Coronary artery (tissue), 2 donors: Measurements from ENCODE around the gene ASB1.

Experiments
- DNase-seq: peaks from one replicate; pipeline ENCODE4 v3.0.0-alpha.2; 2017; ENCODE audit warnings: low spot score
- H3K27ac ChIP-seq, 2 donors: fragments of 200-600 bp; sonication (generic); one replicate each; pipeline ENCODE4 v1.5.1; 2016 to 2019
- H3K4me3 ChIP-seq: fragments of 200-600 bp; sonication (generic); 2 replicates; pipeline ENCODE4 v1.5.1; 2016; ENCODE audit warnings: mild to moderate bottlenecking, moderate library complexity
- CTCF ChIP-seq: fragments of 200-600 bp; sonication (generic); IDR thresholded peaks from one replicate; pipeline ENCODE4 v1.5.1; 2019; ENCODE audit warnings: antibody characterized with exemption

The ASB1 gene

DNA sequence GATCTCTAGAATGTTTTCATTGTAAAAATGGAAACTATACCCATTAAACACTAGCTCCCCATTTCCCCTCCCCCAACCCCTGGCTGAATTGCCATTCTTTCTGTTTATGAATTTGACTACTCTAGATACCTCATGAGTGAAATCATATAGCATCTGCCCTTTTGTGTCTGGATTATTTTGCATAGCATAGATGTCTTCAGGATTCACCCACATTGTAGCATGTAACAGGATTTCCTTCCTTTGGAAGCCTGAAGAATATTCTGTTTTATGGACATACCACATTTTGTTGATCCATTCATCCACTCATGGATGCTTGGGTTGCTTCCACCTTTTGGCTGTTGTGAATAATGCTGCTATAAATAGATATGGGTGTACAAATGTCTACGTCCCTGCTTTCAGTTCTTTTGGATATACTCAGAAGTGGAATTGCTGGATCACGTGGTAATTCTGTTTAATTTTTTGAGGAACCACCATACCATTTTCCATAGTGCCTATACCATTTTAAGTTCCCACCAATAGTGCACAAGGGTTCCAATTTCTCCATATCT lies 7.7 kb upstream of the ASB1 start:
- no peak for DNase-seq
- no peak for TF ChIP-seq CTCF
- H3K27ac ChIP-seq, result no peak overlapping the region
- no peak overlapping the region for H3K4me3 ChIP-seq

GRCh38 chr2:238420442-238420841 lies 6.3 kb upstream of the ASB1 start:
- H3K27ac ChIP-seq, result peak overlapping the region in 1 of 2 donors; percentile 68
- TF ChIP-seq CTCF, result no peak
- H3K4me3 ChIP-seq, result peak overlapping the region; percentile 17
- no peak for DNase-seq

DNA sequence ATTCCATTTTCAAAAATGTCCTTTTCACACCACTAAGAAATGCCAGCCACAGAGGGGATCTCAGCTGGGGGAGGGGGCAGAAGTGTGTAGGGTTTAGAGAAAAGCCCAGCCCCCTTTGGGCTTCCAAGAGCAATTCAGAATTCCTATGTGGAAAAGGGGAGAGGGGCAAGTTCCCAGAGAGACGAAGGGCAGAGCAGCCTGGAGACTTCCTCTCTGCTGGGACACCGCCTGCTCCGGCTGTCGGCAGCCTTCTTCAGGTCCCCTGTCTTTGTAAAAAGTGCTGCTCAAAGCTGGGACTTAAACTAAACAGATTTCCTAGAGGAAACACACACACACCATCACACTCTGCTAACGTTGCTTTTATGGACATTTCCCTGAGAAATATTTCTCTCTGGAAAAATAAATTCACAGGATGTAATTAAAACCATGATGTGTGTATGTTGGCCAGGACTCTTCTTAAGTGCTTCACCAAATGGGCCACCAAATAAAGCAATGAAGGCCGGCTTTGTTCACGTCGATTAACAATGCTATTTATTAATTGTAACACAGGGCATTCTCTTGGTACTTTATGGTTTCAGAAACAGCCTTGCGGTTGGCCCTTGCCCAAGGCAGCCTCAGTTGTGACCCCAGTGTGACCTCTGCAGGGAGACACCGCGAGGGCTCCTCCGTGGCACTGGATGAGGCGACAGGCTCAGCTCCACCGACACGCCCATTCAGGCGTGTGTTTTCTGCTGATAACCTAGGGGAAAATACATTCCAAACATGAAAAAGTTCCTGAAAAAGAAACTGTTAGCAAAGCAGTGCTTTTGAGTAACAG lies 5.6 kb upstream of the ASB1 start:
- Histone ChIP-seq H3K27ac (peak overlapping the region in 1 of 2 donors; percentile 68), H3K4me3 (peak overlapping the region; percentile 17)
- no peak for DNase-seq
- no peak for TF ChIP-seq CTCF

DNA sequence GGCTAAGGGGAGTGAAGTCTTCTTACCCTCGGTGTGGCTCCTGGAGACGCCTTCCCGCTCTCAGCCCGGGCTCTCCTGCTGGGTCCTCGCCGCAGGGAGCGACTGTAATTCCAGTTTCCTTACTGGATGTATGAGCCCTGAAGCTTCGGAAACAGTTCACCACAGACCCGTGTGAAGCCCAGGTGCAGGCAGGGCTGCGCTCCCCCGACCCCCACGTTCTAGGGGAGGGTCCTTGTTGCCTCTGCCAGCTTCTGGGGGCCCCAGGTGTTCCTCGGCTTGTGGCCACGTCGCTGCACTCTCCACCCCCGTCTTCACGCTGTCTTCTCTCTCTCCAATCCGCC lies 5.1 kb upstream of the ASB1 start:
- peak overlapping the region in 1 of 2 donors; percentile 68 for H3K27ac ChIP-seq
- TF ChIP-seq CTCF, result no peak
- no peak for DNase-seq
- peak overlapping the region; percentile 6 for H3K4me3 ChIP-seq

GRCh38 chr2:238422285-238422684 lies 4.4 kb upstream of the ASB1 start:
- no peak for TF ChIP-seq CTCF
- H3K27ac ChIP-seq, result no peak overlapping the region
- no peak for DNase-seq
- no peak overlapping the region for H3K4me3 ChIP-seq

- DNase-seq, result no peak
- Histone ChIP-seq H3K27ac (no peak overlapping the region), H3K4me3 (no peak overlapping the region)
- TF ChIP-seq CTCF, result no peak
These were observed 3.8 kb upstream of the ASB1 start for GRCh38 chr2:238422940-238423339.
